T-helper 2 cell treated with Interferon-gamma antibody and Interleukin-4, amounts not matched to agents 5 μg/mL and 100 μg/mL, for 36 hours (primary cell): Measurements from ENCODE around the gene AHSG.
"Not testable (repeated sequence)": the region's sequence is repeated elsewhere in the genome, so short reads cannot be mapped to it uniquely, and the experiment has no call there.

Experiments used
- DNase-seq: peaks from one replicate; pipeline ENCODE4 v3.0.0; 2021; ENCODE audit warnings: low spot score
- H3K27ac Mint-ChIP-seq: one replicate; pipeline ENCODE4 v1.8.0; 2021; ENCODE audit warnings: mild to moderate bottlenecking, mixed read lengths
- H3K27me3 Mint-ChIP-seq: one replicate; pipeline ENCODE4 v1.8.0; 2021; ENCODE audit warnings: low read depth, mixed read lengths
- H3K36me3 Mint-ChIP-seq: one replicate; pipeline ENCODE4 v1.8.0; 2021; ENCODE audit warnings: low read depth, mixed read lengths
- H3K4me1 Mint-ChIP-seq: one replicate; pipeline ENCODE4 v1.8.0; 2021; ENCODE audit warnings: low read depth, mixed read lengths
- H3K4me3 Mint-ChIP-seq: one replicate; pipeline ENCODE4 v1.8.0; 2022; ENCODE audit warnings: mild to moderate bottlenecking, moderate library complexity, mixed read lengths
- H3K9me3 Mint-ChIP-seq: one replicate; pipeline ENCODE4 v1.8.0; 2021; ENCODE audit warnings: mixed read lengths

The AHSG gene

DNA sequence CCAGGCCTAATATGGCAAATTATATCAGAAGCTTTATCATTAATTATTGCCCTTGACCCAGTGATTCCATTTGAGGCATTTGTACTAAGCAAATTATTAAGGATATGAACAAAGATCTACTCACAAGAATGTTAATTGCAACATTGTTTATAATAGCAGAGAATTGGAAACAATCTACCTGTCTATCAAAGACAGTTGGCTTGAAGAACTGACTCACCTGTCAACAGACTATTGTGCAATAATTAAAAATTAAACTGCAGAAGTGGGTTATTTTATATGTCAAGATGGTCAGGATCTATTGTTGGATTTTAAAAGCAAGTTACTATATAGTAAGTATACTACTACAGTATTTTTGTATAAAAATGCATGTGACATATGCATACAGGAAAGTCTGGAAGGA, 20.6 kb downstream of the AHSG start:
- Mint-ChIP-seq H3K36me3 (no peaks in the 10 kb centered on the region), H3K9me3 (no peaks in the 10 kb centered on the region), H3K4me1 (no peaks in the 10 kb centered on the region), H3K4me3 (no peak overlapping the region), H3K27ac (no peak overlapping the region), H3K27me3 (peaks cover 21% of the 10 kb centered on the region)
- DNase-seq = no peak

DNA sequence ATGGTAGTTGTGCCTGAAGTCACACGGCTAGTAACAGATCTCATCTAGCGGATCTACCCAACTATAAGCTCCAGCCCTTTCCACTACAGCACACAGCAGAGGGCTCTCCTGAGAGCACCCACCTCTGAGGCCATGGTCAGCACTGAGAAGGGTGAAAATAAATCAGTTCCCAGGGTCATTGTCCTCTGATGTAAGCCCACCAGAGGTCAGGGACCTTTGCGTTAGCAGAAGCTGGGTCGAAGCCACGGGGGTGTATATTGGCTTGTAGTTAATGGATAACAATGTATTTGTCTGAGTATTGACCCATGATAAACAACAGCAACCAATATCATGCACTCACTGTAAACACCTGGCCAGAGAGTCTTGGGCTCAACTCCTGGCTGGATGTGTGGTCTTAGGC, 21.3 kb downstream of the AHSG start:
- peaks cover 21% of the 10 kb centered on the region for H3K27me3 Mint-ChIP-seq
- H3K27ac Mint-ChIP-seq, H3K36me3 Mint-ChIP-seq, DNase-seq, H3K4me3 Mint-ChIP-seq, H3K9me3 Mint-ChIP-seq, H3K4me1 Mint-ChIP-seq: not testable (repeated sequence)

DNA sequence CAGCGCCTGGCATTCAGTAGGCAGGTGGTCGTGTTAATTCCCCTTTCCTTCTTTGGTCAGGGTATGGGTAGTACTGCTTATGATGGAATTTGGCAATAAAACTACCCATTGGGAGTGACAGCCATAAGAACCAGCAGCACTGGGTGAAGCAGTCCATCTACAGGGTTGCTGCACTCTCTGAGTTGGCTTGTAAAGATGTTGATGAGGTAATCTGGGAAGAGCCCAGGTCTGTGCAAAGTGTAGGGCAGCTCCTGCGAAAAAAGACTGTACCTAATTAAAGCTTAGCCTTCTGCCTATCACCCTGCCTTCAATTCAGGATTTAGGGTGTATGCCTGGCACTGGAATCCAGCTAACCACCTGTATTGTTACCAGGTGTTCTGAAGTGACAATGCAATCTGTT, 22.7 kb downstream of the AHSG start:
- Mint-ChIP-seq H3K27ac (no peak overlapping the region), H3K4me1 (no peaks in the 10 kb centered on the region), H3K27me3 (peaks cover 19% of the 10 kb centered on the region), H3K36me3 (no peaks in the 10 kb centered on the region), H3K4me3 (no peak overlapping the region), H3K9me3 (no peaks in the 10 kb centered on the region)
- DNase-seq = no peak

DNA sequence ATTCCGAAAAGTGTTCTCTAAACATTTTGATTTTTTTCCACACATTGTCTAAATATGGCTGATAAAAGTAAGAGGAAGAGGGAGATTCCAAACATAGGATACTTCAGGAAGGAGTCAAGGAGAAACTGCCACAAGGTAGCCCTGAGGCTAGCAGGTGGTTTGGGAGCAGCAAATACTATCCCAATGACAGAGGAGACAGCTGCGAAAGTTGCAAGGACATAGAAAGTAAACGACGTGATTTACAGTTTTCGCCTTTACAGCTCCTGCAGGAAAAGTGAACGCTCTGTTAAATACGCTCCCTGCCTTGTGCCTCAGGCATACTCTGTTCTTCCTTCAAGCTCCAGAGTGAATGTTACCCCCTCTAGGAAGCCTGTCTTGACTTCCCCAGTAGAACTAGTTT, 23.7 kb downstream of the AHSG start:
- Mint-ChIP-seq H3K36me3 (no peaks in the 10 kb centered on the region), H3K4me3 (no peak overlapping the region), H3K27me3 (peaks cover 18% of the 10 kb centered on the region), H3K9me3 (no peaks in the 10 kb centered on the region), H3K27ac (no peak overlapping the region), H3K4me1 (no peaks in the 10 kb centered on the region)
- no peak for DNase-seq

DNA sequence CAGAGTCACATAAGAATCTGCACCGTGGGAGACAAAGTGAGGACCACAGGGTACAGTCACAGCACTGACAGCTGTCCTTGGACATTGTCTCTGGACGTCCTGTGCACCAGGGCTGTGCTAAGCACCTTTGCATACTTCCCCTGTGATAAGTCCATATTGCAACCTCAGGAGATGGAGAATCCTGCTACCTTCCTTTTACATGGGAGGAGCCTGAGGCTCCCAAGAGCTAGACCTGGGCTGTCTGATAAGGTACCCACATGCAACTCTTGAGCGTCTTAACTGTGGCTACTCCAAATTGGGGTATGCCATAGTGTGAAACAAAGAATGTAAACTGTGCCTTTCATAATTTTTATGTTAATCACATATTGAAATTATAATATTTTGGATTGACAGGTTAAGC, 24.8 kb downstream of the AHSG start:
- H3K27me3 Mint-ChIP-seq = peaks cover 21% of the 10 kb centered on the region
- no peaks in the 10 kb centered on the region for H3K36me3 Mint-ChIP-seq
- H3K9me3 Mint-ChIP-seq = no peaks in the 10 kb centered on the region
- no peak overlapping the region for H3K4me3 Mint-ChIP-seq
- no peak for DNase-seq
- no peak overlapping the region for H3K27ac Mint-ChIP-seq
- peaks cover 5% of the 10 kb centered on the region for H3K4me1 Mint-ChIP-seq

DNA sequence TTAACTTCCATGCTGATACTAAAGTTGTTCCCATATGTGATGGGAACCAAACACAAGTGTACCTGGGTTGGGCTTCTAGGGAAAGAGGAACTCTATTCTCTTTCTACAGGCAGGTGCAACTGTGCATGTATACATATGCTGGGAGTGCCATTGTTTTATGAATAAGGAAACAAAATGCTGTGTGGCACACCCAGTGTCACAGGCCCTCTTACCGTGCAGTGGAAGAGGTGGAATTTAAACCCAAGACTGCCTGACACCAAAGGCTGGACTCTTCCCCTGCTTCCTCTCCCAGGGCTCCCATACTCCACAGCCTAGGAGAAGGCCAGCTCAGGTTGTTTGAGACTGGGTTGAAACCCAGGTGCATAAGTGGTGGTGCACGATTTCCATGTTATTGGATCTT, 25.4 kb downstream of the AHSG start:
- no peak for DNase-seq
- Mint-ChIP-seq H3K4me3 (no peak overlapping the region), H3K9me3 (no peaks in the 10 kb centered on the region), H3K4me1 (peaks cover 7% of the 10 kb centered on the region), H3K36me3 (no peaks in the 10 kb centered on the region), H3K27me3 (peaks cover 21% of the 10 kb centered on the region), H3K27ac (no peak overlapping the region)

DNA sequence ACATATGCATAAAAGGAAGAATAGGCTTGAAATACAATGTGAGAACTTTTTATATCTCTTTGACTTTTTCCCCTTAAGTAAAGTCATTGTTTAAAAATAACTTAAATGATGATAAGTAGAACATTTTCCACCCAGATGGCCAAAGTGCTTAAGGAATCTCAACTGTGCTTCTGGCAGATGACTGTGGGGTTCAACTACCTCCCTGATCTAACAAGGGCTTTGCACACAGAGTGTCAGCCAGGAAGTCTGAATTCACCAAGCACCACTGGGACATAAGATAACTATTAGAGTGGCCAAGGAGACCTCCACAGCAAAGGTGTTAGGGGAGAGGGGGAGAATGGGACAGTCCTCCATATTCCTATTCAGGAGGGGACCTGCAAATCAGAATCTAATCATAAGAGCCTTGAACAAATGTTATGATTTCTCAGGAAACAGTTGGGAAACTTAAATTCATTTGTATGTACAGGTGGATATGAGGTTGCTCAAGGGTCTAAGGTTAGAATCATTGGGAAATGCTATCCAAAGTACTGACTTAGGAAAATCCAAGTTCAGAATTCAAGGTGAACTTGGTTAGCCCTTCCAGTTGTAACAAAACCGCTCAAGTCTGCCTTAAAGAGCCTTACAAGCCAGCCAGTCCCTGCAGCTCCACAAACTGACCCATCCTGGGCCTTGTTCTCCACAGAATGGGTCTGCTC, 27.1 kb downstream of the AHSG start, which contains the start of gene FETUB:
Gene FETUB, plus strand, starts transcription at position 622 of the 695 bp plus-strand sequence. Its CDS starts 62 bp downstream, at position 684.
- Mint-ChIP-seq H3K36me3 (no peaks in the 10 kb centered on the region), H3K4me3 (no peak within 1 kb of the TSS), H3K27ac (no peak within 1 kb of the TSS), H3K27me3 (peaks cover 18% of the 10 kb centered on the region), H3K9me3 (no peaks in the 10 kb centered on the region), H3K4me1 (peaks cover 7% of the 10 kb centered on the region)
- no peak for DNase-seq

DNA sequence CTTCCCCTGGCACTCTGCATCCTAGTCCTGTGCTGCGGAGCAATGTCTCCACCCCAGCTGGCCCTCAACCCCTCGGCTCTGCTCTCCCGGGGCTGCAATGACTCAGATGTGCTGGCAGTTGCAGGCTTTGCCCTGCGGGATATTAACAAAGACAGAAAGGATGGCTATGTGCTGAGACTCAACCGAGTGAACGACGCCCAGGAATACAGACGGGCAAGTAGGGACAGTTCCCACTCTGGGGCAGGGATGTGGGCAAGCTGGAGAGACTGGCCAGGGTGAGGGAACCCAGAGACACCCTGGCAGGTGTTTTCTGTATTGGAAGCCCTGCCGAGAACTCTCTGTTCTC, 27.6 kb downstream of the AHSG start:
- Mint-ChIP-seq H3K4me3 (no peak overlapping the region), H3K27ac (no peak overlapping the region), H3K27me3 (peaks cover 18% of the 10 kb centered on the region), H3K36me3 (no peaks in the 10 kb centered on the region), H3K9me3 (no peaks in the 10 kb centered on the region), H3K4me1 (peaks cover 7% of the 10 kb centered on the region)
- no peak for DNase-seq

DNA sequence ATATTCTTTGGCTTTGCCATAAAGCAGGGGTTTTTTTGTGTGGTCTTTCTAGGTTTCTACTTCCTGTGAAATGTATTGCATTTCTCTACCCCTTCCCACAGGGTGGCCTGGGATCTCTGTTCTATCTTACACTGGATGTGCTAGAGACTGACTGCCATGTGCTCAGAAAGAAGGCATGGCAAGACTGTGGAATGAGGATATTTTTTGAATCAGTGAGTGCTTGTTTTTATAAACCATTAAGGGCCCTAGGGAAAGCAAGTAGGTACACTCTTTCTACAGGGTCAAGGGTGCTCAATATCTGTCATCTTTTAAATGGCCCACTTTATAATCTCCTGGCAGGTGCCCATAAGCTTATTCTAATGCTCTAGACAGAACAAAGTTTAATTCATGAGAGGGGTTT, 28.1 kb downstream of the AHSG start:
- H3K4me1 Mint-ChIP-seq = peaks cover 7% of the 10 kb centered on the region
- H3K27me3 Mint-ChIP-seq = peaks cover 16% of the 10 kb centered on the region

DNA sequence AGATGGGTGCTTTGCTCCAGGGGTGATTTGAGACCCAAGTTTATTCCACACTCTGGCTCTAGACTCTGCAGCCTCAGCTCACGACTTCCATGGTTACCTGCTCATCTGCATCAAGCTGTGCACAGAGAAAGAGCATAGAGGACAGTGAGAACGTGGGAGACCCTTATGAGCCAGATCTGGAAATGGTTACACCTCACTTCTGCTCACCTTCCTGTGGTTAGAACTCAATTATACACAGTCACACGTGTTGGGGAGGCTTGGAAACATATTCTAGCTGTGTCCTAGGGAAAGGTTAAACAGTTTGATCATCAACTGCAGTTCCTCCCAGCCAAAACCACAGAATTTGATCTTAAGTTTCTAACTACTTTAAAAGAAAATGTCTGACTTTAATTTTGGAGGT, 29.2 kb downstream of the AHSG start:
- H3K27me3 Mint-ChIP-seq = peaks cover 13% of the 10 kb centered on the region
- H3K9me3 Mint-ChIP-seq = no peaks in the 10 kb centered on the region
- no peaks in the 10 kb centered on the region for H3K36me3 Mint-ChIP-seq
- H3K4me3 Mint-ChIP-seq = no peak overlapping the region
- H3K4me1 Mint-ChIP-seq = peaks cover 7% of the 10 kb centered on the region
- DNase-seq = no peak
- no peak overlapping the region for H3K27ac Mint-ChIP-seq

More for the DNA sequence above, 28.1 kb downstream of the AHSG start:
- no peaks in the 10 kb centered on the region for H3K9me3 Mint-ChIP-seq
- no peaks in the 10 kb centered on the region for H3K36me3 Mint-ChIP-seq
- H3K4me3 Mint-ChIP-seq = no peak overlapping the region
- no peak overlapping the region for H3K27ac Mint-ChIP-seq
- no peak for DNase-seq

DNA sequence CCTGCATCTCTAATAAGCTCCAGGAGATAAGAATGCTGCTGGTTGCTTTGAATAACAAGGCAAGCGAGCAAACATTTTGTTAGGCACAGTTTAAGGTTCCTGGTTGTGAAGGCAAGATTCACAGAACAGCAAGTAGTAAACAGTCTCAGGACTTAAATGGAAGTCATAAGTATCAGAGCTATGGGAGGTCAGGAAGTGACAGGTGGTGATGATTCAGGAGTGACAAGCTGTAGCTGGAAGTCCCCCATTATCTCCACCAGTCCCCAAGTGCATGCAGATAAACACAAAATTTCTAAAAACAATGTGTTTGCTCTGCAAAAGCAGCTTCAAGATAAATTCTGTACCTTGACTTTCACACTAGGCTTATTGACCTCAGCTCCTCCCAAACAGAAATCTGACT, 30.6 kb downstream of the AHSG start:
- H3K36me3 Mint-ChIP-seq = no peaks in the 10 kb centered on the region
- peaks cover 13% of the 10 kb centered on the region for H3K27me3 Mint-ChIP-seq
- H3K4me3 Mint-ChIP-seq = no peak overlapping the region
- no peaks in the 10 kb centered on the region for H3K9me3 Mint-ChIP-seq
- DNase-seq = no peak
- H3K27ac Mint-ChIP-seq = no peak overlapping the region
- peaks cover 7% of the 10 kb centered on the region for H3K4me1 Mint-ChIP-seq

DNA sequence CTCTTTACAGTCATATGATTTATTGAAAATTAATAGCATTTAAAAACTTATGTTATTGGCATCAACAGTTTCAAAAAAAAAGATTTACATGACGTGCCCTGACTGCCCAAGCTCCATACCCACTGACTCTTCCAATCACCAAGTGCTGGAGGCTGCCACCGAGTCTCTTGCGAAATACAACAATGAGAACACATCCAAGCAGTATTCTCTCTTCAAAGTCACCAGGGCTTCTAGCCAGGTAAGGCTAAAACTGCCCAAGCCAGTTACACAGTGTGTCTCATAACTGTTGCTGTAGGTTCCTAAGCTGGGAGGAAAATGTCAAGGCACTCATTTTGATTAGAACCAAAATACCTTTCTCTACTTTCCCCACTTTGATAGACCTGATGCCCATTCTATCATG, 31.8 kb downstream of the AHSG start:
- Mint-ChIP-seq H3K27ac (no peak overlapping the region), H3K9me3 (no peaks in the 10 kb centered on the region), H3K4me1 (peaks cover 7% of the 10 kb centered on the region), H3K27me3 (peaks cover 16% of the 10 kb centered on the region), H3K4me3 (no peak overlapping the region), H3K36me3 (no peaks in the 10 kb centered on the region)
- DNase-seq = no peak

DNA sequence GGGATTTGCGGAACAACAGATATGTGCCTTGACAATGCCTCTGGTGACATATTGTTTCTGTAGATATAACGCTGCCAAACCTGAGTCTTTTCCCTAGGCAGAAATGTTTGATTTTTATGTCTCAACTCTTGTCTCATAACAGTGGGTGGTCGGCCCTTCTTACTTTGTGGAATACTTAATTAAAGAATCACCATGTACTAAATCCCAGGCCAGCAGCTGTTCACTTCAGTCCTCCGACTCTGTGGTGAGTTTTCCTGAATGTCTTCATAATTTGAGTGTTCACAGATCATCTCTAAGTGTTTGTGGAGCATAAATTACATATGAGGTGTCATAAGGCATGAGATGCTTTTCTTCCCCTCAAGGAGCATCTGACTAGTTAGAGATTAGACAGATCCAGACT, 33.2 kb downstream of the AHSG start:
- Mint-ChIP-seq H3K27ac (no peak overlapping the region), H3K36me3 (no peaks in the 10 kb centered on the region), H3K4me3 (no peak overlapping the region), H3K4me1 (peaks cover 7% of the 10 kb centered on the region), H3K9me3 (no peaks in the 10 kb centered on the region), H3K27me3 (peaks cover 14% of the 10 kb centered on the region)
- DNase-seq = no peak

DNA sequence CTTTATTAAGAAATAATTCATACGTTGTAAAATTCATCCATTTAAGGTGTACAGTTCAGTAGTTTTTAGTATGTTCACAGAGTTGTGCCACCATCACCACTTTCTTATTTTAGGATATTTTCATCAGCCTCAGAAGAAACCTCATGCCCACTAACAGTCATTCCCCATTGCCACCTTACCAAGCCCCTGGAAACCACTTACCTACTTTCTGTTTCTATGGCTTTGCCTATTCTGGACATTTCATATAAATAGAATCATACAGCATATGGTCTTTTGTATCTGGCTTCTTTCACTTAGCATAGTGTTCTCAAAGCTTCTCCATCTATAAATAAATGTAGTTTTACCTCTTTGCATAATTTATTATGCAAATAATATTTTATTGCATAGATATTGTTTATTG, 34.0 kb downstream of the AHSG start:
- no peak overlapping the region for H3K27ac Mint-ChIP-seq
- peaks cover 14% of the 10 kb centered on the region for H3K27me3 Mint-ChIP-seq
- H3K36me3 Mint-ChIP-seq = no peaks in the 10 kb centered on the region
- DNase-seq = no peak
- H3K4me3 Mint-ChIP-seq = no peak overlapping the region
- H3K4me1 Mint-ChIP-seq = peaks cover 6% of the 10 kb centered on the region
- H3K9me3 Mint-ChIP-seq = no peaks in the 10 kb centered on the region

DNA sequence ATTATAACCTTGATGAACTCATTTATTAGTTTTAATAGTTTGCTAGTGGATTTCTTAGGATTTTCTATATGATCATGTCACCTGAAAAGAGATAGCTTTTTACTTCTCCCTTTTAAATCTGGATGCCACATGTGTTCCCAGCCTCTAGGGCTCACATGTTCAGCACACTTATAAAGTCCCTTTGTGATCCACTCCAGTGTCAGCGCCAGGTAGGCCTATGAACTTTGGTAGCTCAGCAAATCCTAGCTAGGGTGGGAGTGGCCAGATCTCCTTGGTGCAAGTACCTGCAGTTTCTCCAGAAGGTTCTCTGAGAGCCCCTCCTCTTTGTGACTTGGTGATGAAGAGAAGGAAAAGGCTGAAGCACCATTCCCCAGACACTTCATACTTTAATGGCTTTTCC, 36.0 kb downstream of the AHSG start:
- Mint-ChIP-seq H3K4me3 (no peak overlapping the region), H3K27ac (no peak overlapping the region)

More for the DNA sequence above, 36.0 kb downstream of the AHSG start:
- Mint-ChIP-seq H3K27me3 (peaks cover 11% of the 10 kb centered on the region), H3K9me3 (no peaks in the 10 kb centered on the region), H3K36me3 (no peaks in the 10 kb centered on the region), H3K4me1 (no peaks in the 10 kb centered on the region)
- DNase-seq = no peak
